ENCODE data around the gene SRRM5. TPM values are rescaled to one million over a fixed set of nuclear protein-coding genes. Genes with fewer than 3 reads are reported as not detected.

SRRM5 gene
- total and polyA plus RNA-seq, 12 donors, result 0.11 to 1.6 (median 0.24) TPM; not detected in 2

DNA sequence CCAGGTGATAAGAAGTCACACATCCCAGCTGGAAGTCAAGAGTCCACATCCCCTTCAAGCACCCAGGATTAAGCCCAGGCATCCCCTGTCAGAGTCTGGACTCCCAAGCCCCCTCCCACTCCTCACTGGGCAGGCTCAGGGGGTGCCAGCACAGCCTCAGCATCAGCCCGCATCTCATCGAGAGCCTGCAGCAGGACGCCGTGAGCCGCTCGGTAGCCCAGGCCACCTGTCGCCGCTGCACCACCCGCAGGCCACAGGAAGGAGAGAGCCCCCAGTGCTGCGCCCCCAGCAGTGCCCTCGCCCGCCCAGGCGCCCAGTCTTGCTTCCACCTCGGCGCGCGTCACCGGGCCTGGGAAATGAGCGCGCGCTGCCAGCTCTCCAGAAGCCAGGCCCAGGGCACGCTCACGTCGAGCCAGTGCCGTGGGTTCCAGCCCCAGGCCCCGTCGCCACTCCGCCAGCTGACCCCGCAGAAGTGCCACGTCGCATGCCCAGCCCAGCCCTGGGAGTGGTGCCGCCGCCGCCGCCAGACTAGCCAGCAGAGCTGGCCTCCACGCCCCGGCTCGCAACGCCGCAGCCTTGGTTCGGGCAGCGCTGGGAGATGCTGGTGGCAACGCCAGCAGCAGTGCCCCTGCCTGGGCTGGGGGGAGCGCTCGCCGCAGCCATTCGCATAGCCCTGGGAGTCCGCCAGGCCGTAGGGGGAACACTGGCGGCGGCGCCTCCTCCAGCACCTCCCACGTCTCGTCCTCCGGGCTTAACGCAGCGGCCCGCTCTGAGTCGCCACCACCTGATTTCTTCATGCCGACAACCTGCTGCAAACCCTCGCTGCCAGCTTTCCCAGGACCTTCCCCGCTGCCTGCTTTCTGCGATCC lies 19.8 kb upstream of the SRRM5 start:
- peaks cover 10 to 32% (median 27%) of the 10 kb centered on the region in 9 donors for H3K4me1 ChIP-seq
- no peaks in the 10 kb centered on the region for H3K27me3 ChIP-seq
- TF ChIP-seq, protein P1, sequence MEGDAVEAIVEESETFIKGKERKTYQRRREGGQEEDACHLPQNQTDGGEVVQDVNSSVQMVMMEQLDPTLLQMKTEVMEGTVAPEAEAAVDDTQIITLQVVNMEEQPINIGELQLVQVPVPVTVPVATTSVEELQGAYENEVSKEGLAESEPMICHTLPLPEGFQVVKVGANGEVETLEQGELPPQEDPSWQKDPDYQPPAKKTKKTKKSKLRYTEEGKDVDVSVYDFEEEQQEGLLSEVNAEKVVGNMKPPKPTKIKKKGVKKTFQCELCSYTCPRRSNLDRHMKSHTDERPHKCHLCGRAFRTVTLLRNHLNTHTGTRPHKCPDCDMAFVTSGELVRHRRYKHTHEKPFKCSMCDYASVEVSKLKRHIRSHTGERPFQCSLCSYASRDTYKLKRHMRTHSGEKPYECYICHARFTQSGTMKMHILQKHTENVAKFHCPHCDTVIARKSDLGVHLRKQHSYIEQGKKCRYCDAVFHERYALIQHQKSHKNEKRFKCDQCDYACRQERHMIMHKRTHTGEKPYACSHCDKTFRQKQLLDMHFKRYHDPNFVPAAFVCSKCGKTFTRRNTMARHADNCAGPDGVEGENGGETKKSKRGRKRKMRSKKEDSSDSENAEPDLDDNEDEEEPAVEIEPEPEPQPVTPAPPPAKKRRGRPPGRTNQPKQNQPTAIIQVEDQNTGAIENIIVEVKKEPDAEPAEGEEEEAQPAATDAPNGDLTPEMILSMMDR (IDR thresholded peaks at IDR 0.05), result no peak
- H3K36me3 ChIP-seq, result peaks cover 6 to 72% (median 32%) of the 10 kb centered on the region in 9 donors
- intact Hi-C loops (cut with DNase I), result loop anchor here in 3 of 10 donors (2.0 to 10.0 kb wide), 3 partner anchors 15 to 57 kb away; partner anchors contain the start of gene ZNF575 (in 1 of the 3)
- no peak overlapping the region for H3K27ac ChIP-seq
- H3K9me3 ChIP-seq, result no peaks in the 10 kb centered on the region
- ATAC-seq (no peak), DNase-seq (no peak)
- WGBS, 2 donors, result 95 to 96% methylated on average over 63 of the region's 63 CpGs
- no peak overlapping the region for H3K4me3 ChIP-seq

DNA sequence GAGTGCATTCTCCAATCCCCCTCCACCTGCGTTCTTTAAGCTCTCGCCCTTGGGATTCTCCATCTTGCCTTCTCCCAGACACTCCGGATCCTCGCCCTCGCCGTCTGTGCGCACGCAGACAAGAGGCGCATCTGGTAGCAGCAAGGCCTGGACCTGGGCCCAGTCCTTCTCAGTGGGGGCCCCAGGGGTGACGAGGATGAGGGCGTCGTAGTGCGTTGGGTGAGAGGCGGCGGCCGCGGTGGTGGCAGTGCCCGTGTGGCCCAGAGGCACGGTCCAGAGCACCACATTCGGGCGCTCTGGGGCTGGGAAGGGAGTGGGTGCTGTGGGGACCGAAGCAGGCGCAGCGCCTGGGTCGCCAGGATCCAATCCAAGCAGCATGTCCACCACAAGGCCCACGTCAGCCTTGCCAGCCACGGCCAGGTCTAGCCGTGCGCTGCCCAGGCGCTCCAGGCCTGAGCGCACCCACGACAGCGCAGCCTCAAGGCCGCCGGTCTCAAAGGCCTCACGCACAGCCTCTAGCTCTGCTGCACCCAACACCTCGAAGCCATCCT lies 19.0 kb upstream of the SRRM5 start:
- WGBS, 2 donors, result 94 to 95% methylated on average over 36 to 37 of the region's 37 CpGs

GRCh38 chr19:43594081-43594697 lies 17.7 kb upstream of the SRRM5 start:
- Histone ChIP-seq H3K4me3 (peak overlapping the region in 9 of 10 donors; percentile 32 to 78 (median 73)), H3K27me3 (no peaks in the 10 kb centered on the region), H3K27ac (peak overlapping the region in 4 of 10 donors; percentile 97 to 99 (median 98)), H3K4me1 (peaks cover 16 to 45% (median 38%) of the 10 kb centered on the region in 9 donors), H3K36me3 (peaks cover 6 to 66% (median 38%) of the 10 kb centered on the region in 9 donors), H3K9me3 (no peaks in the 10 kb centered on the region)
- 89 to 93% methylated on average over 10 of the region's 10 CpGs for WGBS, 2 donors
- DNase-seq, result no peak
- no peak for ATAC-seq
- TF ChIP-seq, protein P1 (IDR thresholded peaks at IDR 0.05), result no peak
- intact Hi-C loops (cut with DNase I), result loop anchor here in 2 of 10 donors (5.0 to 10.0 kb wide), 2 partner anchors 57 to 59 kb away; partner anchors contain the start of gene ZNF575 (in 1 of the 2)

More for the DNA sequence above, 19.0 kb upstream of the SRRM5 start:
- Histone ChIP-seq H3K36me3 (peaks cover 6 to 65% (median 32%) of the 10 kb centered on the region in 9 donors), H3K4me1 (peaks cover 16 to 39% (median 34%) of the 10 kb centered on the region in 9 donors), H3K9me3 (no peaks in the 10 kb centered on the region), H3K27ac (no peak overlapping the region), H3K4me3 (no peak overlapping the region), H3K27me3 (no peaks in the 10 kb centered on the region)
- ATAC-seq (no peak), DNase-seq (no peak)
- TF ChIP-seq, protein P1 (IDR thresholded peaks at IDR 0.05), result no peak
- intact Hi-C loops (cut with DNase I), result loop anchor here in 3 of 10 donors (2.0 to 10.0 kb wide), 3 partner anchors 16 to 58 kb away; partner anchors contain the start of gene ZNF575 (in 1 of the 3)
